NCI-H345 treated with DMSO at 0.1 percent for 48 hours (cell line): ENCODE data around the gene ZNF92.
A peak's percentile ranks its signal among the peaks of the same experiment; 100 is the strongest.
"Not testable (repeated sequence)": the region's sequence is repeated elsewhere in the genome, so short reads cannot be mapped to it uniquely, and the experiment has no call there.

Source experiments
- DNase-seq: peaks from one replicate; lab custom pipeline; 2025; ENCODE audit not compliant: unreplicated experiment; lab: John Stamatoyannopoulos, UW

Gene ZNF92

GRCh38 chr7:65373608-65374351 lies at the start of gene ZNF92:
TSS of gene ZNF92 (plus strand) at chr7:65373855. CDS start at chr7:65373998, 143 bp downstream.
- peak; percentile 96 for DNase-seq

- DNase-seq: no peak
These were observed 47.7 kb upstream of the ZNF92 start for GRCh38 chr7:65325793-65326432.

GRCh38 chr7:65338346-65338745 lies 35.3 kb upstream of the ZNF92 start:
- DNase-seq: no peak

GRCh38 chr7:65339257-65339656 lies 34.4 kb upstream of the ZNF92 start:
- DNase-seq: no peak

- no peak for DNase-seq
These were observed 30.7 kb upstream of the ZNF92 start for GRCh38 chr7:65342723-65343629.

- DNase-seq: not testable (repeated sequence)
These were observed 29.1 kb upstream of the ZNF92 start for GRCh38 chr7:65344541-65344940.

GRCh38 chr7:65354263-65354662 lies 19.4 kb upstream of the ZNF92 start:
- DNase-seq: no peak

GRCh38 chr7:65369843-65370242 lies 3.8 kb upstream of the ZNF92 start:
- DNase-seq: no peak

- no peak for DNase-seq
These were observed 2.2 kb upstream of the ZNF92 start for GRCh38 chr7:65371468-65371867.

GRCh38 chr7:65379318-65379717 lies 5.7 kb downstream of the ZNF92 start:
- no peak for DNase-seq

GRCh38 chr7:65381742-65382141 lies 8.1 kb downstream of the ZNF92 start:
- no peak for DNase-seq

GRCh38 chr7:65382452-65382851 lies 8.8 kb downstream of the ZNF92 start:
- no peak for DNase-seq

- DNase-seq: no peak
These were observed 14.2 kb downstream of the ZNF92 start for GRCh38 chr7:65387891-65388290.

GRCh38 chr7:65390588-65390987 lies 16.9 kb downstream of the ZNF92 start:
- no peak for DNase-seq

- DNase-seq: no peak
These were observed 24.1 kb downstream of the ZNF92 start for GRCh38 chr7:65397730-65398142.

- DNase-seq: not testable (repeated sequence)
These were observed 25.0 kb downstream of the ZNF92 start for GRCh38 chr7:65398671-65399070.

GRCh38 chr7:65399101-65399500 lies 25.4 kb downstream of the ZNF92 start:
- not testable (repeated sequence) for DNase-seq

GRCh38 chr7:65404020-65404419 lies 30.4 kb downstream of the ZNF92 start:
- DNase-seq: no peak

GRCh38 chr7:65406706-65407105 lies 33.1 kb downstream of the ZNF92 start:
- DNase-seq: not testable (repeated sequence)

- no peak for DNase-seq
These were observed 35.7 kb downstream of the ZNF92 start for GRCh38 chr7:65409363-65409762.

- DNase-seq: no peak
These were observed 37.6 kb downstream of the ZNF92 start for GRCh38 chr7:65411249-65411648.

- no peak for DNase-seq
These were observed 49.0 kb downstream of the ZNF92 start for GRCh38 chr7:65422670-65423069.
